ENCODE data around the gene PM20D2.

PM20D2 gene

GRCh38 chr6:89197141-89197540 is 51.3 kb downstream of the PM20D2 start:
- TF ChIP-seq EZH2phosphoT487 (conservative IDR thresholded peaks at IDR 0.05; ENCODE audit: low read length) (no peak), CTCF (IDR thresholded peaks at IDR 0.05; ENCODE audit: insufficient read depth, low read length, poor library complexity, severe bottlenecking) (no peak)
- no peak overlapping the region for H2AFZ ChIP-seq (ENCODE audit: low read depth, low read length, severe bottlenecking)
- H3K9me2 ChIP-seq (replicated peaks; ENCODE audit: insufficient read depth, low read length) = no peaks in the 10 kb centered on the region

GRCh38 chr6:89198235-89198634 is 52.4 kb downstream of the PM20D2 start:
- Histone ChIP-seq H3K27me3 (ENCODE audit: low read length) (no peaks in the 10 kb centered on the region), H3K9me2 (replicated peaks; ENCODE audit: insufficient read depth, low read length) (no peaks in the 10 kb centered on the region), H3K9ac (ENCODE audit: low read length) (no peak overlapping the region), H3K79me2 (ENCODE audit: insufficient read depth, low read length) (no peaks in the 10 kb centered on the region), H4K20me1 (ENCODE audit: low read depth, low read length) (no peaks in the 10 kb centered on the region), H3K4me2 (ENCODE audit: low read depth, low read length, poor library complexity, severe bottlenecking) (no peak overlapping the region), H3K36me3 (ENCODE audit: low read length) (no peaks in the 10 kb centered on the region), H3K9me3 (ENCODE audit: insufficient read depth, low read length) (peaks cover 15% of the 10 kb centered on the region; the same call in 1 of the 2 replicates), H2AFZ (ENCODE audit: low read depth, low read length, severe bottlenecking) (no peak overlapping the region), H3F3A (ENCODE audit: insufficient read depth) (no peaks in the 10 kb centered on the region), H3K27ac (ENCODE audit: low read depth, low read length) (no peak overlapping the region), H3K4me3 (ENCODE audit: insufficient read depth, low read length, poor library complexity, severe bottlenecking) (no peak overlapping the region)
- TF ChIP-seq EZH2phosphoT487 (conservative IDR thresholded peaks at IDR 0.05; ENCODE audit: low read length) (no peak), CTCF (IDR thresholded peaks at IDR 0.05; ENCODE audit: insufficient read depth, low read length, poor library complexity, severe bottlenecking) (no peak)

More at GRCh38 chr6:89197141-89197540, 51.3 kb downstream of the PM20D2 start:
- Histone ChIP-seq H3K79me2 (ENCODE audit: insufficient read depth, low read length) (no peaks in the 10 kb centered on the region), H3K4me3 (ENCODE audit: insufficient read depth, low read length, poor library complexity, severe bottlenecking) (no peak overlapping the region), H3K9me3 (ENCODE audit: insufficient read depth, low read length) (peaks cover 15% of the 10 kb centered on the region; the same call in 1 of the 2 replicates), H4K20me1 (ENCODE audit: low read depth, low read length) (no peaks in the 10 kb centered on the region), H3K27ac (ENCODE audit: low read depth, low read length) (no peak overlapping the region), H3F3A (ENCODE audit: insufficient read depth) (no peaks in the 10 kb centered on the region), H3K36me3 (ENCODE audit: low read length) (no peaks in the 10 kb centered on the region), H3K9ac (ENCODE audit: low read length) (no peak overlapping the region), H3K4me2 (ENCODE audit: low read depth, low read length, poor library complexity, severe bottlenecking) (no peak overlapping the region), H3K27me3 (ENCODE audit: low read length) (no peaks in the 10 kb centered on the region)

GRCh38 chr6:89199579-89199978 is 53.7 kb downstream of the PM20D2 start:
- H4K20me1 ChIP-seq (ENCODE audit: low read depth, low read length) = no peaks in the 10 kb centered on the region
- no peak overlapping the region for H2AFZ ChIP-seq (ENCODE audit: low read depth, low read length, severe bottlenecking)
- no peak overlapping the region for H3K4me2 ChIP-seq (ENCODE audit: low read depth, low read length, poor library complexity, severe bottlenecking)
- H3K9ac ChIP-seq (ENCODE audit: low read length) = no peak overlapping the region
- TF ChIP-seq EZH2phosphoT487 (conservative IDR thresholded peaks at IDR 0.05; ENCODE audit: low read length) = no peak
- TF ChIP-seq CTCF (IDR thresholded peaks at IDR 0.05; ENCODE audit: insufficient read depth, low read length, poor library complexity, severe bottlenecking) = no peak
- no peaks in the 10 kb centered on the region for H3K79me2 ChIP-seq (ENCODE audit: insufficient read depth, low read length)
- H3K27me3 ChIP-seq (ENCODE audit: low read length) = no peaks in the 10 kb centered on the region
- no peaks in the 10 kb centered on the region for H3F3A ChIP-seq (ENCODE audit: insufficient read depth)
- no peaks in the 10 kb centered on the region for H3K9me2 ChIP-seq (replicated peaks; ENCODE audit: insufficient read depth, low read length)
- H3K36me3 ChIP-seq (ENCODE audit: low read length) = no peaks in the 10 kb centered on the region
- H3K4me3 ChIP-seq (ENCODE audit: insufficient read depth, low read length, poor library complexity, severe bottlenecking) = no peak overlapping the region
- peaks cover 4% of the 10 kb centered on the region; the same call in 1 of the 2 replicates for H3K9me3 ChIP-seq (ENCODE audit: insufficient read depth, low read length)
- H3K27ac ChIP-seq (ENCODE audit: low read depth, low read length) = no peak overlapping the region
